HL-60/S4 treated with phorbol 12-myristate 13-acetate at 8.2 ng/mL for 4 days and 3 days (cell line): ENCODE results near the gene SIPA1L3.

Experiments used
- in situ Hi-C: fragments of 300-500 bp; cut with MboI; formaldehyde crosslinking; loops from 2 replicates; pipeline ENCODE4 v1.15.0; 2022; ENCODE audit warnings: low sequenced_read_pairs

The SIPA1L3 gene

DNA sequence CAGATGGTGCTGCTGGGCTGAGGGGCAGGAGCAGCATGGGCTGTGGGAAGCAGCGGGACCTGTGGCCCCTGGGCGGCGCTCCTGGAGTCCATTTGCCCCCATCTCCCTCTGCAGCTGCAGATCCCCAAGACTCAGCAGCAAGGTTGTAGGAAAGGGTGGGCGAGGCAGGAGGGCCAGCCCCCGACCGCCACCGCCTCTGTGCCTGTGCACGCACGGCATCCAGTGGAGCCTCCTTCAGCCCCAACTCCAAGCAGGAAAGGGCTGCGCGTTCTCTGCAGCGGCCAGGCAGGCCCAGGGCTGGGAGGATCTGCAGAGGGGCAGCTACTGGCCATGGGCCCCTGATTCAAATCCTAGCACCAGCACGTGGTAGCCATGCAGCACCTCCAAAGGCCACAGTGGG lies 296.2 kb downstream of the SIPA1L3 start:
- in situ Hi-C loops: no loop called here

DNA sequence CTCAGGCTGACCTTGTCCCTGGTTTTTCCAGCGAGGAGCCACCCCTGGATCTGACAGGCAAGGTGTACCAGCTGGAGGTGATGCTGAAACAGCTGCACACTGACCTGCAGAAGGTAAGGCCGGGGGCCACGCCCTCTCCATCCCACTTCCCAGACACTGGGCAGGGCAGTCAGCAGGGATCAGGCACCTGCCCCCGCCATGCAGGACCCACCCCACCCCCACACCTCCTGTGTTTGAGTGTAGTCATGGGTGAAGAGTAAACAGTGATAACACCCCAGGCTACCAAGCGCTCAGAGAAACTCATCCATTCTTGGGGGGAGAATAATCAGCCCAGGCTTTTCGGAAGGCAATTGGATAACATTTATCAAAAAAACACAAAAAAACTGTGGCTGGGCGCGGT lies 297.1 kb downstream of the SIPA1L3 start:
- in situ Hi-C loops: no loop called here

DNA sequence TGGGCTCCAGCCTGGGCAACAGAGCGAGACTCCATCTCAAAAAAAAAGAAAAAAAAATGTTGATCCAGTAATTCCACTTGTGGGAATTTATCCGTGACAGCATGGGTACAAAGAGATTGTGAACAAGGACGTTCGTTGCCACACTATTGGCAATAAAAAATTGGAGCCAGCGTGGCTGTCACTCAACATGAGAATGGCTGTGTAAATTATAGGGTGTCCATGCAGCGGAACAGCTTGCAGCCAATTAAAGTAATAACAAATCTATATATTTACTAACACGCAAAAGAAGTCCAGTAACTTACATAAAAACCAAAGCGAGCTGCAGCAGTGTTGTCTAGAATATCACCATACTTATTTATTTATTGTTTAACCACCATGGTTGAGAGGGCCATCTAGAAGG lies 297.7 kb downstream of the SIPA1L3 start:
- in situ Hi-C loops: no loop called here

DNA sequence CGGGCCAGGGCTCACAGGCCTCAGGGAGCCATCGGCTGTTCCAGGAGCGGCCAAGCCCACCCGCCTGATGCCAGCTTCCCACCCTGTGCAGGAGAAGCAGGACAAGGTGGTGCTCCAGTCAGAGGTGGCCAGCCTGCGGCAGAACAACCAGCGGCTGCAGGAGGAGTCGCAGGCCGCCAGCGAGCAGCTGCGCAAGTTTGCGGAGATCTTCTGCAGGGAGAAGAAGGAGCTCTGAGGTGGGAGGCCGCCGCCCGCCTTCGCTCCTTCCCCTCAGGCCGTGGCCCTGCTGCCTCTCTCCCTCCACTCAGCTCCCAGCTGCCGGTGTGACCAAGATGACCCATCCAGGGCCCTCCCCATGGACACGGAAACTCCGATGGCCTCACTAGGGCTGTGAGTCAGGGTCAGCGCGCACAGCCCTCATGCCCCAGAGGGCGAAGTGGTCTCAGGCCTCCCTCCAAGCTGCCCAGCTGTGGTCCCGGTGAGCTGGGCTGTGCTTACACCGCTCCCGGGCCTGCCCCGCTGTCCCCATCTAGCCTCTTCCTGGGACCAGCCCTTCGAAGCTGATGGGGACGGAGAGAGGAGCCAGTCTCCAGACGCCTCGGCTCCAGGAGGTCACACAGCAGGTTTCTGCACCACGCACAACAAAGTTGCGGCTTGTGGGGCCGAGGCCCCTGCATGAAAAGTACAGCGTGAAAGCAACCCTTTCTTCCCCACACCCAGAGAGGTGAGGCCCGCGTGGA lies 299.2 kb downstream of the SIPA1L3 start:
- in situ Hi-C loops: no loop called here

DNA sequence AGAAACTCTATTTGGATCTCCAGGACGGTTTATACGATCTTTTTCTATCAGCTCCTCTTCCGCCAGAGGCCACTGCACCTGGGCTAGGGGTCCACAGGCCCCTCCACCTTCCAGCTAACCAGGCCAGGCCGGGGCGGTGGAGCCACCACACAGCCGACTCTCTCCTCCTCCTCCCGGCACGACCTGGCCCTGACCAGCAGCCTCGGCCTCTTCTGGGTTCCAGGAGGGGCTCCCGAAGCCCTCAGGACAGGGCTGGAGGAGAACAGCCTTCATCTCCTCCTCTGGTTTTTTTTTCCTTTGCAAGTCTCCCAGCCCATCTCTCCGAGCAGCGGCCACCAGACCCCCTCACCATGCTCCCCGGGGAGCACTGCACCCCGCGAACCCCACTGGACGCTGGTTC lies 299.9 kb downstream of the SIPA1L3 start:
- in situ Hi-C loops: no loop called here

DNA sequence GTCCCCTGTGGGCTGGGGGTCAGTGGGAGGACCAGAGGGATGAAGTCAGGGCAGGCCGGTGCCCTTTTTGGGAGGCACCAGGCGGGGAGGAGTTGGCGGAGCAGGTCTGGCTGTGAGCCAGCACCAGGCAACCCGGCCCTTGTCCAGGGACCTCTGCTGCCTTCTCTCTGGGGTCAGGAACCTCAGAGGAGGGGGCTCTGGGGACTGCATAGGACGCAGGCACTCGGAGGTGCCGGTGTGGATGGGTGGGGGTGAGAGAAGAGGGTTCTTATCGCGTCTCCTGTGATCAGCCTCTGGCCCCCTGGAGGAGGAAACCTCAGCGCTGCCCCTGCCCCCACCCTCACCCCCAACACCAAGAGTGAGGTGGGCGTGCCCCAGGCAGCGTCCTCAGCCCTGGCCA lies 300.5 kb downstream of the SIPA1L3 start:
- in situ Hi-C loops: no loop called here

DNA sequence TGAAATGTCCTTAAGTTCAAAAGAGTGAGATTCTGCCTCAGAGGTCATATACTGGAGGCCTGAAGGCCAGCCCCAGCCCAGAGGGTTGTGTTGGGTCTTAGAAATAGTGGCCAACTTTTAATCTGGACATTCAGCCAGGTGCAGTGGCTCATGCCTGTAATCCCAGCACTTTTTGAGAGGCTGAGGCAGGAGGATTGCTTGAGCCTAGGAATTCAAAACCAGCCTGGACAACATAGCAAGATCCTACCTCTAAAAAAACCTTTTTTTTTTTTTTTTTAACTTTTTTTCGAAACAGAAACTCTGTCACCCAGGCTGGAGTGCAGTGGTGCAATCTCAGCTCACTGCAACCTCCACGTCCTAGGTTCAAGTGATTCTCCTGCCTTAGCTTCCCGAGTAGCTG lies 301.6 kb downstream of the SIPA1L3 start:
- in situ Hi-C loops: no loop called here

DNA sequence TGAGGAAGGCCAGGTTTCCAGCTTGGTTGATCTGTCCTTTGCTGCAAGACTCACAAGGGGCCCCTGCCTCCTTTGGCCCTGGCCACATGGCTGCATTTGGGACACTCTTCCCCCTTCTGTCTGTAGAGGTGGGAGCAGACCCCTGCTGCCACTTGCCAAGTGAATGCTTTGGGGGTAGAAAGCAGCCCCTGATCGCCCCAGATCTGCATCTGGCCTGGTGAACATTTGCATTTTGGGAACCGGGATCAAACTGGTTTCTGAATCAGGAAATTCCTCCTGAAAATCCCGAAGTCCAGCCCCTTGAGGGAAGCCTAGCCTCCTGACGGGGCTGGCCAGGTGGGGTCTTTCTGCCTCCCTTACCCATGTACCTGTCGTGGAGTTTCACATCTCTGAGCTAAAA lies 302.1 kb downstream of the SIPA1L3 start:
- in situ Hi-C loops: no loop called here

DNA sequence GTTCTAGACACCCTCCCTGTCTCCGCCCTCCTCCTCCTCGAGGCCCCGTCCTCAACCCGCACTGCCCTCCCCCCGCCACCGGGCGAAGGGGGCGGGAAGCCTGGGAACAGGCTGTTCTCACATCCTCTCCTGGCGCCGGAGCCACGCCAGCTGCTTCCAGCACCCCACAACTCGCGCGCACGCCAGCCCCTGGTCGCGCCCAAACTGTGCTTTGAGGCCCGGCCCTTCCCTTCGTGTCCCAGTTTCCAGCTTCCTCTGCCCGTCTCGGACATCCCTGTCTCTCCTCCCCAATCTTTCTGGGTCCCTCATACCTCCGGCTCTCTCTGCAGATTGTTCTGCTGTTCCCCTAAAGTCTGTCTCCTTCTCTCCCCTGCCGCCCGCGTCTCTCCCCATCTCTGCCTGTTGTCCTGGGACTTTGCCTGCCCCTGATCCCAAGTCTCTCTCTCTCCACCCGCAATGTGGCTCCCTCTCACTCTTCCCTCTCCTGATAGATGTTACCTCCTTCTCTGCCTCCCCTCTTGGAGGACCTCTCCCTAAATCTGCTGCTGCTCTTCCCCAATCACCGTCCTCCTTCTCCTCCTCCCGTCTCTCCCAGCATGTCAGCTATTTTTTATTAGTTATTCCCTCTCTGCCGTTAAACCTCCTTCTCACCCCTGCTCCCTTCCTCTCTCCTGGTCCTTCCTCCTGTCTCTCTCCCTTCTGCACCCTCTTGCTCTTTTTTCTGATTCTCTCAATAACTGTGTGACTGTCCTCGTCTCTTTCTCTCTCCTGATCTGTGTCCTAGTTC lies 302.9 kb downstream of the SIPA1L3 start:
- in situ Hi-C loops: no loop called here

DNA sequence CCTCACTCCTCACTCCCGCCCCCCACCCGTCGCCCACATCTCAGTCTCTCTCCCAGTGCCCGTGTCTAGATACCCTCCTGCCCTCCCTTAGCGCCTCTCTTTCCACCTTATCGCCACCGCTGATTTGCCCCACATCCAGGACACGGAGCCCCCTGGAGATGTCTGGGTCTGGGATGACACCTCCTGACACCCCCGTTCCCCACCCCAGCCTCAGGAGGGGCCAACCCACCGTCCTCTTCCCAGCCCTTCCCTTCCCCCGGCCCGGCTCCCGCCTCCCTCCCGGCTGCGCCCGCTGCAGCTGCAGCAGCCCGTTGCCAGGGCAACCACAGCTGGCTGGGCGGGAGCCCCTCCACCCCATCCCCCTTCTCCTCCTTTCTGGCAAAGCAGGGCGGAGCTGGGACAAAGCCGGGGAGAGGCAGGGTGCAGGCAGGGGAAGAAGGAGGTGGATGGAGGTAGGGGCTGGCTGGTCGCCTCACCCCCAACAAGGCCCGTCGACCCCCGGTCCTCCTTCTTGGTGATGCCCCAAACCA lies 303.5 kb downstream of the SIPA1L3 start:
- in situ Hi-C loops: no loop called here

DNA sequence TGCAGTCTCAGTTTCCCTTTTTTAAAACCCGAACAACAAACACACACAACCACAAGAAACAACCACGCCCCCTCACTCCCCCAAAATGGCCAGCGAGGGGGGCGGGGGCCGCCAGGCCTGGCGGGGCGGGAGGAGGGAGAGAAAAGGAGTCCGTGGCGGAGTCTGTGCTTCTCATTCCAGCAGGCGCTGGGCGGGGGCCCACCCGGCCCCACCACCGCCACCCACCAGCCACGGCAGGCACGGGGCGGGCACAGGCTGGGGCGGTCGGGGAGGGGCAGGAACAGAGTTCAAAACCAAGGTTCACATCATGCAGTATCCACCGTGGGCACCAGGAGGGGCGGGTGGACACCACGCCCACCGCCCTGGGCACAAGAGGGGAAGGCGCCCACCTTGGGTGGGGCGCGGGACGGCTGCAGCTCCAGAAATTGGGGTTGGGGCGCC lies 304.2 kb downstream of the SIPA1L3 start:
- in situ Hi-C loops: no loop called here

DNA sequence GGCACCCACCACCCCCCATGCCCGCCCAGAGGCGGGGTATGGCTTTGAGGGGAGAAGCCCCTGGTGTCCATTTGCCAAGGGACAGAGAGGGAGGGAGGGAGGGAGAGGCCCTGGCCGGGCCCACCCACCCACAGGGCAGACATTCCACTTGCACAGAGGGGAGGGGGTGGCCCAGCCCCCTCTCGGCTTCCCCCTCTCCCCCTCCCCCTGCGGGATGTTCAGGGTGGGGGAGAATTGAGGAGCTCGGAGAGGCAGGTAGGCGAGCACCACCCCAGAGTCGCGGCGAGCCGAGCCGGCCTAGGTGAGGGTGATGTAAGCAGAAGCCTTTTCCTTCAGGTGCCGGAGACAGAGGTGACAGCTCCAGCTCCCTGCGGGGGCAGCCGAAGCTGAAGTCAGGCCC lies 304.8 kb downstream of the SIPA1L3 start:
- in situ Hi-C loops: no loop called here

DNA sequence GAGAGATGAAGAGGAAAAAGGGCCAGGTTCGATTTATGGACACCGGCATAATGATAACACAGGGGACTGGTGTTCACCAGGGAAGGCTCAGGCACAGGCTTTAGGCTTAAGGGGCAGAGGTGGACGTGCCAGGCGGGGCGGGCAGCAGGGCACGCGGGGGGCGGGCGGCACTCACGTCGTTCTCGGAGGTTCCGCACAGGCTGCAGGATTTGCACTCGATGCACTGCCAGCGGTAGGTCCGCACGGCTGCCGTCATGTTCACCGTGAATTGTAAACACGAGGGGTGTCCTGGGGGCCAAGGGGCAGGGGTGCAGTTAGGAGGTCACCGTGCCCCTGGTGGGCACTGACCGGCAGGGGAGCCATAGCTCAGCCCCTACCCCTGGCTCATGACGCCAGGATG lies 306.5 kb downstream of the SIPA1L3 start:
- in situ Hi-C loops: no loop called here

DNA sequence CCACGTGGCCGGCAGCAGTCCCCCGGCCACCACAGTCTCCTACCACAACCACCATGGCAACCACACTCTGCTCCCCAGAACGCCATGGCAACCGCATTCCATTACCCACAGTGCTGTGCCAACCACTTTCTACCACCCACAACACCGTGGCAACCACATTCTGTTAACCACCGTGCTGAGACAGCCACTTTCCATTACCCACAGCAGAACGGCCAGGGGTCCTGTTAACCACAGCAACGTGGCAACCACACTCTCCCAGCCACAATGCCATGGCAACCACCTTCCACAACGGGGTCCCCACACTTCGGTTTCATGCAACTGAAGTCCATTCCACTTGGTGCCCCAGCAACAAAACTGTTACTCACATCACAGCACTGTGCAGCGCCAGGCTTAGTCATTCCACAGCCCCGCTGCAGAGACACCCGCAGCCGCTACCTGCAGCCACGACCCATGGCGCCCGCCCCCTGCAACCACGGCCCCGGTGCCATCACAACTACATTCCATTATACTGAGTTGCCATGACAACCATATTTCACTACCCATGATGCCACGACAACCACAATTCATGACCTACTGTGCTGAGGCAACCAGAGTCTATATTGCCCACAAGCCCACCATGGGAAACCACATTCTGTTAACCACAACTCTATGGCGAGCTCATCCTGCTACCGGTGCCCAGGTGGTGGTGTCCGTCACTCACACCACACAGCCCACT lies 307.1 kb downstream of the SIPA1L3 start:
- in situ Hi-C loops: no loop called here

DNA sequence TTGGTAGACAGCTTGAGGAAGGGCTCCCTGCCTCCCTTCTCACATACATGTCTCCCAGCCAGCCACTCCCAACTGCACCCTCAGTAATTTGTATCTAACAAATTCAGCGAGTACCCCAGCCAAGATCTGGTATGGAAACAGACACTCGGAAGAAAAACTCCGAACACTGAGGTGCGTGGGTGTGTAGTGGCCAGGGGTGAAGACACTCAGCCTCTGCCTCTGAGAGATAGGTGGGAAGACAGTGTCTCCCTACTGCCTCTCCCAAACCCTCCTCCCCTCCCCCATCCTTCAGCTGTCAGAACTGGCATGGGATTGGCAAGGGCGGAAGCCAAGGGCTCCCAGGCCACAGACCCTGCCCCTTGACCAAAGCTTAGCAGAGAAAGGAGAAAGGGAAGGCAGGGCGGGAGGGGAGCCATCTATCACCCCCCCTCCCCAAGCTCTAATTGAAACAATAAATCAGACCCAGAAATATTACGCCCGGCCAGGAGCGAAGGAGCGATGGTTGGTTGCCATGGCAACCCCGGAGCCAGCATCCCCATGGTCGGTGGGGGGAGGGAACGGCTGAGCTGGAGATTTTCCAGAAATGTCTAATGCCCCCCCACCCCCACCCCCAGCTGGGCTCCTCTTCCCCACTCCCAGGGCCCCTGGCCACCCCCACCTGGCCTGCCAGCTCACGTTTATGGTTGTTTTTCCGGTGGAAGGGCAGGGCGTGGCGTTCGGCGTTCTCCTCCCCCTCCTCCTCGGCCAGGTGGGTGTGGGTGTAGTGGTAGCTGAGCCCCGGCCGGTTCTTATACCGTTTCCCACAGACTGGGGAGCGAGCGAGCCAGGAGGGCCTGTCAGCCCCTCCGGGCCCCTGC lies 310.0 kb downstream of the SIPA1L3 start:
- in situ Hi-C loops: no loop called here

DNA sequence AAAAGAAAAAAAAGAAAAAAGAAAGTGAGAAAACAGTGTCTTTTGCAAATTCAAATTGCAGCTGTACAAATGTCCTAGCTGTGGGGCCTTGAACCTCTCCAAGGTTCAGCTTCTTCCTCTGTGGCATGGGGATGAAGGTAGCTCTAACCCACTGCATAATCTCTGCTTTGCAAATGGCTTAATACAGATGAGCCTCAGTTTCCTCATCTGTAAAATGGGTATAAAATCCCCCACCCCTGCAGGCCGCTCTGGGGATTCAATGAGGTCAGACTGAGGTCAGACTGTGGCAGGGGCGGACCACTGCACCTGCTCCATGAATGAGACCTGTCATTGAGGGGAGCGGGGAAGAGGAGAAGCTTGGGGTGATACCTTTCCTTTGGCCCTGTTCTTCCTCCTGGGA lies 311.2 kb downstream of the SIPA1L3 start:
- in situ Hi-C loops: no loop called here

DNA sequence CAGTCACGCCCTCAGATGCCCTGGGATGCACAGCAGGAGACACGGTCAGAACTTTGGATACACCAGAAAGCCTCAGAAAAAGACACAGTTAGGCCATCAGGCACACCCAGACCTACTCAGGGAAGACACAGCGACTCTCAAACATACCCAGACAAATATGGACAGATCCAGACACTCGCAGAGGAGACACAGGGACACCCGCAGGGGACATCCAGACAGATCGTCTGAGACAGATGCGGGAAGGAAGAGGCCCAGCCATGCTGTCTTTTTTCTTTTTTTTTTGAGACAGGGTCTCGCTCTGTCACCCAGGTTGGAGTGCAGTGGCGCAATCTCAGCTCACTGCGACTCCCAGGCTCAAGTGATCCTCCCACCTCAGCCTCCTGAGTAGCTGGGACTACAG lies 312.2 kb downstream of the SIPA1L3 start:
- in situ Hi-C loops: no loop called here

DNA sequence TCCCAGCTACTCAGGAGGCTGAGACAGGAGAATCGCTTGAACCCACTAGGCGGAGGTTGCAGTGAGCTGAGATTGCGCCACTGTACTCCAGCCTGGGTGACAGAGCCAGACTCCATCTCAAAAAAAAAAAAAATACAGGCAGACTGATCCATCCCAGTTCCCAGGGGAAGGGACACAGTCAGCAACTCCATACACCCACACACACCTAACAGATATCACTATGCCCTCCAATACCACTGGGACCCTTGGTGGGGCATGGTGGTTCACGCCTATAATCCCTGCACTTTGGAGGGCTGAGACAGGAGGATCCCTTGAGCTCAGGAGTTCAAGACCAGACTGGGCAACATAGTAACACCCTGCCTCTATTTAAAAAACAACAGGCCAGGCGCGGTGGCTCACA lies 314.4 kb downstream of the SIPA1L3 start:
- in situ Hi-C loops: no loop called here

DNA sequence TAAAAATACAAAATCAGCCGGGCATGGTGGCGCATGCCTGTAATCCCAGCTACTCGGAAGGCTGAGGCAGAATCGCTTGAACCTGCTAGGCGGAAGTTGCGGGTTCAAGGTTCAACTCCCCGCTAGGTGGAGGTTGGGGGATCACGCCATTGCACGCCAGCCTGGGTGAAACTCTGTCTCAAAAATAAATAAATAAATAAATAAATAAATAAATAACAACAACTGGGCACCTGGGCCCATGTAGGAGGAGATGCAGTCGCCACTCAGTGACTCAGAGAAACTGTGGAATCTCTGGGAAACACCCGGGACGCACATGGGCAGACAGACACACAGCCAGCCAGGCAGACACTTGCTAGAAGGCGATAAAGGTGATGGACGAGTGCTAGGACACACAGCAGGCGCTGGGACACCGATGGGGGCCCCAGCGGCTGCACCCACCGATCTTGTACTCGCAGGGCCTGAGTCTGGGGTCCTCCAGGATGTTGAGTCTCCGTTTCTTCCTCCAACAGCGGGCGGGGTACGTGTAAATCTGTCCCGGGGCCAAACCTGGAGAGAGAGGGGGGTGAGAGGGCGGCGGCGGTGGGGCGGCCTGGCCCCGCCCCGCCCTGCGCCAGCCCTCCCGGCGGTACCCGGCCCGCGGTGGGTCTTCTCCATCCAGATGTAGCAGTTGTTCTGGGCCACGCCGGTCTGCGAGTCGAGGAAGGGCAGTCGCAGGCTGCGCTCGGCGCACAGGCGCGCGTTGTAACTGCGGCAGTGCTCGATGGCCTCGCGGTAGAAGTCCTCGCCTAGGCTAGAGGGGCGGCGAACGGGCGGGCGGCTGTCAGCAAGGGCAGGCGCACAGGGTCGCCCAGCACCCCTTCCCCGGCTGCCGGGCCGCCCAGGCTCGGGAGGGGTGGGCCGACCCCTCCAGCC lies 315.2 kb downstream of the SIPA1L3 start:
- in situ Hi-C loops: no loop called here

DNA sequence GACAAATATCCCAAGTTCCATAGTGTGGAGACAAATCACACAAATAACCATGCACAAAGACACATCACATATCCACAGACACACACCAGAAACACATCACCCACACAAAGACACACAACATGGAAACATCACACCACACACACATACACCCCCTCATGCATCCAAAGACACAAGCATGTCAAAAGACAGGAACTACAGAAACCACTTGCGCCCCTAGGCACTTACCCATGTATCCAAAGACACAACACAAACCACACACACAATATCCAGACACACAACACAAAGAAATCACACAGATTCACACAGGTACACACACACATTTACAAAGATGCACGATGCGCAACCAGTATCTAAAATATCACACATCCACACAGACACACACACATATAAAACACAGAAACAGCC lies 316.1 kb downstream of the SIPA1L3 start:
- in situ Hi-C loops: no loop called here
